Measurements from ENCODE around the gene CDC37L1.

CDC37L1 gene

GRCh38 chr9:4755026-4755609 is 75.7 kb downstream of the CDC37L1 start:
- TF ChIP-seq ZC3H10 (CRISPR knock-in tag; IDR thresholded peaks at IDR 0.05) (no peak), TSHZ2 (CRISPR knock-in tag; IDR thresholded peaks at IDR 0.05) (no peak), GLIS3 (CRISPR knock-in tag; IDR thresholded peaks at IDR 0.05) (no peak), SNAI2 (CRISPR knock-in tag; IDR thresholded peaks at IDR 0.05) (no peak), ZNF70 (CRISPR knock-in tag; IDR thresholded peaks at IDR 0.05) (no peak), RARB (CRISPR knock-in tag; IDR thresholded peaks at IDR 0.05) (no peak), ISL1 (CRISPR knock-in tag; IDR thresholded peaks at IDR 0.05) (no peak), CSDC2 (CRISPR knock-in tag; IDR thresholded peaks at IDR 0.05) (no peak), PATZ1 (CRISPR knock-in tag; IDR thresholded peaks at IDR 0.05; ENCODE audit: borderline replicate concordance) (no peak), ARNTL (CRISPR knock-in tag; IDR thresholded peaks at IDR 0.05; ENCODE audit: borderline replicate concordance, low read depth) (no peak), POU6F1 (CRISPR knock-in tag; IDR thresholded peaks at IDR 0.05; ENCODE audit: borderline replicate concordance, low read depth) (no peak), TCF4 (CRISPR knock-in tag; IDR thresholded peaks at IDR 0.05; ENCODE audit: borderline replicate concordance) (no peak), TOX (CRISPR knock-in tag; IDR thresholded peaks at IDR 0.05; ENCODE audit: borderline replicate concordance) (no peak), ZNF565 (CRISPR knock-in tag; conservative IDR thresholded peaks at IDR 0.05; ENCODE audit: low read depth) (no peak)
- TF ChIP-seq, protein P1, sequence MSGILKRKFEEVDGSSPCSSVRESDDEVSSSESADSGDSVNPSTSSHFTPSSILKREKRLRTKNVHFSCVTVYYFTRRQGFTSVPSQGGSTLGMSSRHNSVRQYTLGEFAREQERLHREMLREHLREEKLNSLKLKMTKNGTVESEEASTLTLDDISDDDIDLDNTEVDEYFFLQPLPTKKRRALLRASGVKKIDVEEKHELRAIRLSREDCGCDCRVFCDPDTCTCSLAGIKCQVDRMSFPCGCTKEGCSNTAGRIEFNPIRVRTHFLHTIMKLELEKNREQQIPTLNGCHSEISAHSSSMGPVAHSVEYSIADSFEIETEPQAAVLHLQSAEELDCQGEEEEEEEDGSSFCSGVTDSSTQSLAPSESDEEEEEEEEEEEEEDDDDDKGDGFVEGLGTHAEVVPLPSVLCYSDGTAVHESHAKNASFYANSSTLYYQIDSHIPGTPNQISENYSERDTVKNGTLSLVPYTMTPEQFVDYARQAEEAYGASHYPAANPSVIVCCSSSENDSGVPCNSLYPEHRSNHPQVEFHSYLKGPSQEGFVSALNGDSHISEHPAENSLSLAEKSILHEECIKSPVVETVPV (CRISPR knock-in tag; IDR thresholded peaks at IDR 0.05), result no peak
- ATAC-seq, result no peak

- ATAC-seq, result no peak
- no peak for TF ChIP-seq PATZ1 (CRISPR knock-in tag; IDR thresholded peaks at IDR 0.05; ENCODE audit: borderline replicate concordance)
- TF ChIP-seq CSDC2 (CRISPR knock-in tag; IDR thresholded peaks at IDR 0.05), result no peak
- no peak for TF ChIP-seq OSR1 (CRISPR knock-in tag; IDR thresholded peaks at IDR 0.05)
- TF ChIP-seq ESRRG (CRISPR knock-in tag; IDR thresholded peaks at IDR 0.05), result no peak
- no peak for TF ChIP-seq CREB5 (CRISPR knock-in tag; IDR thresholded peaks at IDR 0.05; ENCODE audit: low read depth)
- no peak for TF ChIP-seq ZNF565 (CRISPR knock-in tag; conservative IDR thresholded peaks at IDR 0.05; ENCODE audit: low read depth)
- no peak for TF ChIP-seq GLIS3 (CRISPR knock-in tag; IDR thresholded peaks at IDR 0.05)
- TF ChIP-seq RARB (CRISPR knock-in tag; IDR thresholded peaks at IDR 0.05), result no peak
- no peak for TF ChIP-seq BACH2 (CRISPR knock-in tag; IDR thresholded peaks at IDR 0.05; ENCODE audit: borderline replicate concordance)
Measured at GRCh38 chr9:4756420-4756819, 77.1 kb downstream of the CDC37L1 start.

All from SK-N-SH treated with all-trans-retinoic acid at 6 μM for 48 hours (cell line).